Measurements from ENCODE around the gene ADGRA1.

ADGRA1 gene

DNA sequence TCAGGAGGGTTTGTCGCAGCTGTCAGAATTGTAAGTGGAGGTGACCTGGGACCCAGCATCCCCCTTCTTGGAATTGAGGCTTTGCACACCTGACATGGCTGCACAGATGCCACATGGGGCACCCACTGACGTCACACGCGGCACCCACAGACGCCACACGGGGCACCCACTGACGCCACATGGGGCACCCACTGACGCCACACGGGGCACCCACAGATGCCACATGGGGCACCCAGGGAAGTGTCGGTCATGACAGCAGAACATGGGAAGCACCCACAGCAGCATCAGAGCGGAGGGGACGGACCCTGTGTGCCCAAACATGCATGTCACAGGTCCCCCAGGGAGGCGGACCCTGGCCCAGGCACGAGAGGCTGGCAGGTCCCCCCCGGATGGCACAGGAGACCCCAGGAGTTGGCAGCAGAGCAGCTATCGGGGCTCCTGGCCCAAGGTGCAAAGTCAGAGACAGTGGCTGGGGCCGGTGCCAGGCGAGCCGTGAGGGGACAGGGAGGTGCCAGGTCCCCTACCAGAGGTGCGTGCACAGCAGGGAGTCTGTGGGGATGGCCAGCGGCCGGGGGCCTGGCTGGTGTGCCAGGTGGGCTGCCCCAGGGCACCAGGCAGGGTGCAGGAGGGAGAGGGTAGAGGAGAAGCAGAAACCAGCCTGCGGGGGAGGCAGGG, 93.4 kb downstream of the ADGRA1 start:
- H3K27ac ChIP-seq (ENCODE audit: extremely low read depth, low read depth, low read length) = no peak overlapping the region
- H3K9me3 ChIP-seq (ENCODE audit: control insufficient read depth, insufficient read depth, low read depth, low read length) = no peaks in the 10 kb centered on the region
- peaks cover 0 to 9% of the 10 kb centered on the region in 2 experiments; a peak in 1 of 3 replicates for H3K36me3 ChIP-seq (ENCODE audit: control insufficient read depth in 2 of 2, insufficient read depth in 1 of 2, low read length in 2 of 2)
- TF ChIP-seq ZNF837 (tag by site-specific recombination; IDR thresholded peaks at IDR 0.05) (no peak), ZNF510 (tag by site-specific recombination; IDR thresholded peaks at IDR 0.05; ENCODE audit: insufficient replicate concordance) (no peak), GLIS1 (tag by site-specific recombination; IDR thresholded peaks at IDR 0.05) (no peak), ZNF626 (tag by site-specific recombination; IDR thresholded peaks at IDR 0.05) (no peak), ZNF792 (tag by site-specific recombination; IDR thresholded peaks at IDR 0.05) (no peak), ZNF341 (tag by site-specific recombination; IDR thresholded peaks at IDR 0.05; ENCODE audit: low read depth) (no peak), REPIN1 (tag by site-specific recombination; IDR thresholded peaks at IDR 0.05; ENCODE audit: low read depth) (no peak), ZNF677 (tag by site-specific recombination; IDR thresholded peaks at IDR 0.05) (no peak), SCRT2 (tag by site-specific recombination; IDR thresholded peaks at IDR 0.05) (no peak), ZBTB11 (tag by site-specific recombination; conservative IDR thresholded peaks at IDR 0.05; ENCODE audit: low read depth) (no peak), ZNF311 (tag by site-specific recombination; IDR thresholded peaks at IDR 0.05; ENCODE audit: borderline replicate concordance) (no peak), FEZF1 (tag by site-specific recombination; IDR thresholded peaks at IDR 0.05) (no peak), ZNF561 (tag by site-specific recombination; IDR thresholded peaks at IDR 0.05; ENCODE audit: borderline replicate concordance) (no peak), ZNF221 (tag by site-specific recombination; IDR thresholded peaks at IDR 0.05; ENCODE audit: borderline replicate concordance) (no peak), ZNF449 (tag by site-specific recombination; IDR thresholded peaks at IDR 0.05) (no peak)
- TF ChIP-seq, protein P1, sequence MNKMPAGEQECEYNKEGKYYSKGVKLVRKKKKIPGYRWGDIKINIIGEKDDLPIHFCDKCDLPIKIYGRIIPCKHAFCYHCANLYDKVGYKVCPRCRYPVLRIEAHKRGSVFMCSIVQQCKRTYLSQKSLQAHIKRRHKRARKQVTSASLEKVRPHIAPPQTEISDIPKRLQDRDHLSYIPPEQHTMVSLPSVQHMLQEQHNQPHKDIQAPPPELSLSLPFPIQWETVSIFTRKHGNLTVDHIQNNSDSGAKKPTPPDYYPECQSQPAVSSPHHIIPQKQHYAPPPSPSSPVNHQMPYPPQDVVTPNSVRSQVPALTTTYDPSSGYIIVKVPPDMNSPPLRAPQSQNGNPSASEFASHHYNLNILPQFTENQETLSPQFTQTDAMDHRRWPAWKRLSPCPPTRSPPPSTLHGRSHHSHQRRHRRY (tag by site-specific recombination; IDR thresholded peaks at IDR 0.05) = no peak
- ChIA-PET CTCF (no interaction called here), POLR2A (no interaction called here)
- H3K4me3 ChIP-seq (ENCODE audit: low read depth, low read length) = no peak overlapping the region
- H3K4me1 ChIP-seq (ENCODE audit: control insufficient read depth, insufficient read depth, low read length) = no peaks in the 10 kb centered on the region
